ENCODE measurements around the gene NFIA. TPM values are rescaled to one million over a fixed set of nuclear protein-coding genes. Genes with fewer than 3 reads are reported as not detected.

Gene NFIA
- total RNA-seq, 1 donor from 2014 or later: 1.2 TPM

DNA sequence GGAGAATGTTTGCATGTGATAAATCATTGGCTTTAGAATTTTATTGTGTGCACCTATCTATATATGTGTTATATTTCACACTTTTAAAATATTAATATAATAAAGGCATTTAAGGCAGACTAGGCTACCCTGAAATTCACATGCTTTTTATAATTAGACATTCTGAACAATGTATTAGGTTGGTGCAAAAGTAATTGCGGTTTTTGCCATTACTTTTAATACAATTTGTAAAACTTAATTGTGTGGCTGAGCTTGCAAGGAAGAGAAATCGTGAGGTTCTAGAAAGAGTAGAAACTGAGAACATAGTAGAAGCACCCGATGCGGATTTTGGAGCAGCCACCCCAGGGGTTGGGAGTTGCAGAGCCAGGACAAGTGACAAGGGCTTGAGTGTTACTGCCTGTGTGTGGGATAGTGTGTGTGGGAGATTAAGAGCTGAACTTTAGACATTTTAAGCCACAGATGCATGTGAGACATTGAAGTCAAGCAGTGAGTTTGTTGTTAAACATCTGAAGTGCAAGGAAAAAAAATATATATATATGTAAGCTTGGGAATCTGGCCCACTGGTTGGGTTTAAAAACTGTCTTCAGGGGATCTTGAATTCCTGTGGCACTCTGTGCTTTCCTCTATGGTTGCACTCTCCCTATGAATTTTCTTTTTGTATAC, 398.0 kb downstream of the NFIA start:
- TF ChIP-seq, protein P1, sequence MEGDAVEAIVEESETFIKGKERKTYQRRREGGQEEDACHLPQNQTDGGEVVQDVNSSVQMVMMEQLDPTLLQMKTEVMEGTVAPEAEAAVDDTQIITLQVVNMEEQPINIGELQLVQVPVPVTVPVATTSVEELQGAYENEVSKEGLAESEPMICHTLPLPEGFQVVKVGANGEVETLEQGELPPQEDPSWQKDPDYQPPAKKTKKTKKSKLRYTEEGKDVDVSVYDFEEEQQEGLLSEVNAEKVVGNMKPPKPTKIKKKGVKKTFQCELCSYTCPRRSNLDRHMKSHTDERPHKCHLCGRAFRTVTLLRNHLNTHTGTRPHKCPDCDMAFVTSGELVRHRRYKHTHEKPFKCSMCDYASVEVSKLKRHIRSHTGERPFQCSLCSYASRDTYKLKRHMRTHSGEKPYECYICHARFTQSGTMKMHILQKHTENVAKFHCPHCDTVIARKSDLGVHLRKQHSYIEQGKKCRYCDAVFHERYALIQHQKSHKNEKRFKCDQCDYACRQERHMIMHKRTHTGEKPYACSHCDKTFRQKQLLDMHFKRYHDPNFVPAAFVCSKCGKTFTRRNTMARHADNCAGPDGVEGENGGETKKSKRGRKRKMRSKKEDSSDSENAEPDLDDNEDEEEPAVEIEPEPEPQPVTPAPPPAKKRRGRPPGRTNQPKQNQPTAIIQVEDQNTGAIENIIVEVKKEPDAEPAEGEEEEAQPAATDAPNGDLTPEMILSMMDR (IDR thresholded peaks at IDR 0.05; ENCODE audit: unreplicated experiment): no peak
- H3K27me3 Mint-ChIP-seq: peaks cover 52% of the 10 kb centered on the region
- H3K4me1 Mint-ChIP-seq (ENCODE audit: low read depth): no peaks in the 10 kb centered on the region
- H3K36me3 Mint-ChIP-seq (ENCODE audit: insufficient read depth): no peaks in the 10 kb centered on the region
- H3K9me3 Mint-ChIP-seq (ENCODE audit: low read depth): no peaks in the 10 kb centered on the region
- no peak for DNase-seq (ENCODE audit: low spot score, unreplicated experiment)
- H3K27ac Mint-ChIP-seq: no peak overlapping the region
- H3K4me3 Mint-ChIP-seq (ENCODE audit: low read depth): no peak overlapping the region

DNA sequence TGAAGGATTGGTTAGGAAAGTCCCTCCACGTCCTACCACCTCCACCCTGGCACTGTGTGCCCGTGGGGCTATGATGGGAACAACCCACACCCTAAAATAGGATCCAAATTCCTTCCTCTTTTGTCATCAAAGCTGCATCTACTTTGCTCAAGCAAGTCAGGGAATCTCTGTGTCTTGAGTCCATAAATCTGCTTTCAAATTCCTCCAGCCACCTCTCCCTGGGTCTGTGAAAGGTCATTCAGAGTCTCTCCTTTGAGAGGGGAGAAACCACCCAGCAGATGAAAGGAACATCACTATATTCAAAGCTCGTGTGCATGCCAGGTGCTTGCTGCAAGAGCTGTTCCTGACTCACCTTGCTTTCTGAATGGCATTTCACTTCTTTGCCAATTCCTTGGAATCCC, 399.0 kb downstream of the NFIA start:
- Mint-ChIP-seq H3K36me3 (ENCODE audit: insufficient read depth) (no peaks in the 10 kb centered on the region), H3K4me3 (ENCODE audit: low read depth) (no peak overlapping the region), H3K27ac (no peak overlapping the region), H3K9me3 (ENCODE audit: low read depth) (no peaks in the 10 kb centered on the region), H3K4me1 (ENCODE audit: low read depth) (no peaks in the 10 kb centered on the region), H3K27me3 (peaks cover 46% of the 10 kb centered on the region)
- DNase-seq (ENCODE audit: low spot score, unreplicated experiment): no peak
- TF ChIP-seq, protein P1 (IDR thresholded peaks at IDR 0.05; ENCODE audit: unreplicated experiment): no peak

DNA sequence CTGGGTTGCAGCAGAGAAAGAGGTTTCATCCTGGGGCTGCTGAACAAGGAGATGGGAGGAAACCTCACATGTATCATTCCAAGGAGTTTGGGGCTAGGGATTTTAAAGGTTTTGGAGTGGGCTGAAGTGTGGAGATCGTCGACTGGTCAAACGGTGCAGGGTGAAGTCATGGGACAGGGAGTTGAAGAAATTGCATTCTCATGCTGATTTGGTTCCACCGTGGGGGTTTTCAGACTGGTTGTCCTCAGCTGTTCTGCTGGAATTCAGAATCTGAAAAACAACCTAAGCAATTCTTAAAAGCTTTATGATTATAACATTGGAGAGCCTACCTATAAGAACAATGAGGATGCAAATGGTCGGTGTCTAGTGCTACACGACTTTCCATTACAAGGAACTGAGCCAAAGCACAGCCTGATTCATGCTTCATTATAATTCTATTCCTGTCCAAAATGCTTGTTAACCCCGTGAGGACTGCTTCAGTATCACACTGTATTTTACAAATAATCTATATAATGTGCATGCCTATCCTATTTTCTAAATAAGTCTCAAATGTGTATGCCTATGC, 399.9 kb downstream of the NFIA start:
- H3K4me3 Mint-ChIP-seq (ENCODE audit: low read depth): no peak overlapping the region
- H3K27me3 Mint-ChIP-seq: peaks cover 39% of the 10 kb centered on the region

DNA sequence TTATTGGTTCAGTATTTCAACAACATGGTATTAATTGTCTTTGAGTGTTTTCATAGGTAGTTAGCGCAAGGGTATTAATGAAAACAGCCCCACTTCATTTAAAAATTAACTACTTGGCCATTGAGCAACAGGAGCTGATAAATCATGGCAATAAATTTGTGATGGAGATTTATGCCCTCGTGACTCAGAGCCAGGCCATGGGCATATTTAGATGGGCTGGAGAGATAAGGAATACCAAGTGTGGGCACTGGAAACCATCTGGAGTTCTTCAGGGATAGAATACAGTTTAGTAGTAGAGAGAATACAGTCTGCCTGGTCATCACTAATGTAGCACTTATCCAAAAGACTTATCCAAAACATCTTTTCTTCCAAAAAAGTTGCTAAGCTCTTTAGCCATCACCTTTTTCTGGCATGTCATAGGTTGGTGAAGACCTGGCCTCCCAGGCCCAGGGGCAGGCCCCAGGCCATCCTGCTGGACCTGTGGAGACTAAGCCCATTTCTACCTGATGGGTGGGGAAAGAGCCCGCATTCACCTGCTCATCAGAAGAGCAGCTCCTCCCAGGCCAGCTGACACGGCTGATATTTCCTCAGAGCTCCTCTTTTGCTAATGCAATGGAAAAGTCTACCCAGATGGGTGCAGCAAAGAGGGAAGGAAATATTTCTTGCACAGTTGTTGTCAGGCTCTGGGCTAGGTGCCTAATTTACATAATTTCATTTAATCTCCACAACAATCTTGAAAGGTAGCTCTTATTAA, 404.6 kb downstream of the NFIA start:
- TF ChIP-seq, protein P1 (IDR thresholded peaks at IDR 0.05; ENCODE audit: unreplicated experiment): no peak
- no peaks in the 10 kb centered on the region for H3K9me3 Mint-ChIP-seq (ENCODE audit: low read depth)
- H3K4me1 Mint-ChIP-seq (ENCODE audit: low read depth): no peaks in the 10 kb centered on the region
- peaks cover 21% of the 10 kb centered on the region for H3K27me3 Mint-ChIP-seq
- DNase-seq (ENCODE audit: low spot score, unreplicated experiment): no peak
- no peak overlapping the region for H3K4me3 Mint-ChIP-seq (ENCODE audit: low read depth)
- H3K36me3 Mint-ChIP-seq (ENCODE audit: insufficient read depth): no peaks in the 10 kb centered on the region
- no peak overlapping the region for H3K27ac Mint-ChIP-seq

More for the DNA sequence above, 399.9 kb downstream of the NFIA start:
- no peaks in the 10 kb centered on the region for H3K4me1 Mint-ChIP-seq (ENCODE audit: low read depth)
- DNase-seq (ENCODE audit: low spot score, unreplicated experiment): no peak
- no peaks in the 10 kb centered on the region for H3K9me3 Mint-ChIP-seq (ENCODE audit: low read depth)
- TF ChIP-seq, protein P1 (IDR thresholded peaks at IDR 0.05; ENCODE audit: unreplicated experiment): no peak
- H3K36me3 Mint-ChIP-seq (ENCODE audit: insufficient read depth): no peaks in the 10 kb centered on the region
- H3K27ac Mint-ChIP-seq: no peak overlapping the region

DNA sequence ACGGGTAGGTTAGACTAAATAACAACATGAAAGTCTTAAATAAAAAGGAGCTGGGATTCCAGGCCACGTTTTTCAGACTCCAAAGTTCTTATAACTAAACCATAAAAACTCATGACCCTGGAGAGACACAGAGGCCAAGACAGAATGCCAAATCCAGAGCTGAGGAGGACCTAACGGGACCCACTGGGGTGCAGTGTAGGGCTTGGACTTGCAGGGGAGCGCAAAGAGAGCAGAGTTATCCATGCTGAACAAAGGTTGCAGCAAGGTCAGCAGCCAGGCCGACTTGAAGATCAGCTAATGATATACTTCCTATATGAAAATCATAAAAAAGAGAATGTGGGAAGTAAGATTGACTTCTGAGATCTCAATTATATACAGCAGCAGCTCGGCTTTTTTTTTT, 405.4 kb downstream of the NFIA start:
- Mint-ChIP-seq H3K4me1 (ENCODE audit: low read depth) (no peaks in the 10 kb centered on the region), H3K9me3 (ENCODE audit: low read depth) (no peaks in the 10 kb centered on the region), H3K27me3 (peaks cover 18% of the 10 kb centered on the region), H3K36me3 (ENCODE audit: insufficient read depth) (no peaks in the 10 kb centered on the region), H3K4me3 (ENCODE audit: low read depth) (no peak overlapping the region), H3K27ac (no peak overlapping the region)
- TF ChIP-seq, protein P1 (IDR thresholded peaks at IDR 0.05; ENCODE audit: unreplicated experiment): no peak
- no peak for DNase-seq (ENCODE audit: low spot score, unreplicated experiment)

All from progenitor cell of endocrine pancreas (in vitro differentiated cells).